NCI-H1092 treated with DMSO at 0.1 percent for 48 hours (cell line): ENCODE measurements around the gene LARP4.
"Not testable (repeated sequence)": the region's sequence is repeated elsewhere in the genome, so short reads cannot be mapped to it uniquely, and the experiment has no call there.

ENCODE experiments used
- DNase-seq: peaks from one replicate; lab custom pipeline; 2025; lab: John Stamatoyannopoulos, UW

The LARP4 gene

GRCh38 chr12:50400638-50401499 lies at the start of gene LARP4:
TSS of gene LARP4 (plus strand) at chr12:50400885. CDS start at chr12:50401011, 126 bp downstream.
- DNase-seq: peak; percentile 93

DNA sequence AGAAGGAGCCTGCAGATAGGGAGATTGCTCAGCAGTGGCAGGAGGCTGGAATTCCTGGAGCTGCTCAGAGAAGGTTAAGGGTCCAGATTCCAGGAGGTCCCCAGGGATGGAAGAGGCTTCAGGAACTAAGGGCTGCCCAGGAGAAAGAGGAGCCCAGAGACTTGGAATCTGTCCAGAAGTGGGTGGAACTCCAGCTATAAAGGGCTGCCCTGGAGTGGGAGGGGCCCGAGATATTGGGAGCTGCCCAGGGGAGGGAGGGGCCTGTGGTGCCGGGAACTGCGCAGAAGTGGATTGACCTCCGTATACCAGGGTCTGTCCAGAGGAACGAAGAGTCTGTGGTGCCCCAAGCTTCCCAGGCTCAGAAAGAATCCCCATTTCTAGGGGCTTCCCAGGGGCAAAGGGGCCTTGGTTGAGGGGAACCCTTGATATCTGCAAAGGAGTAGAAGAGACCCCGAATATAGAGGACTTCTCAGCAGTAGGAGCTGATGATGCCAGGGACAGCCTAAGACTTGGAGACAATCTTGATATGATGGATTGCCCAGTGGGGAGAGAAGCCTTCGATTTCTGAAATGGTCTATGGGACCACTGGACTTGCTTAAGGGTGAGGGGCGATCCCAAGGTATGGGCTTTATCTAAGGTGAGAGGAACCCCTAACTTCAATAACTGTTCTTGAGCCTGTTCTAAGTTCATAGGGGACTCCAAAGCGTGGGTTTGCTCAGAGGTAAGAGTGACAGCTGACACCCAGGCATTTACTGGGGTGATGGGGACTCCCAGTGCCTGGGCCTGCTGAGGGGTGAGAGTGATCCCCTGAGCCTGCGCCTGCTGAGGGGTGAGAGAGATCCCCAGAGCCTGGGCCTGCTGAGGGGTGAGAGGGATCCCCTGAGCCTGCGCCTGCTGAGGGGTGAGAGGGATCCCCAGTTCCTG lies 49.3 kb upstream of the LARP4 start:
- DNase-seq: no peak

DNA sequence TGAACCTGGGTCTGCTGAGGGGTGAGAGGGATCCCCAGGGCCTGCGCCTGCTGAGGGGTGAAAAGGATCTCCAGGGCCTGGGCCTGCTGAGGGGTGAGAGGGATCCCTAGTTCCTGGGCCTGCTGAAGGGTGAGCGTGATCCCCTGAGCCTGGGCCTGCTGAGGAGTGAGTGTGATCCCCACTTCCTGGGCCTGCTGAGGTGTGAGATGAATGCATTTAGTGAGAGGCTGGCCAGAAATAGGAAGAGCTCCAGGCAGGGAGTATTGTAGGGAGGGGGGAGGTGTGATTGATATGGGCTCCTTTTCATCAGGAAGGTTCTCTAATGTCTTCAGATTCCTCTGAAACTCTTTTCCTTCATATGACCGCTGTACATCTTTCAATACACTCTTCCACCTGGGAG lies 47.3 kb upstream of the LARP4 start:
- DNase-seq: no peak

GRCh38 chr12:50353869-50354593 lies 46.7 kb upstream of the LARP4 start:
- DNase-seq: no peak

GRCh38 chr12:50354908-50355307 lies 45.8 kb upstream of the LARP4 start:
- no peak for DNase-seq

- DNase-seq: no peak
Observed at GRCh38 chr12:50355365-50355764, 45.3 kb upstream of the LARP4 start.

DNA sequence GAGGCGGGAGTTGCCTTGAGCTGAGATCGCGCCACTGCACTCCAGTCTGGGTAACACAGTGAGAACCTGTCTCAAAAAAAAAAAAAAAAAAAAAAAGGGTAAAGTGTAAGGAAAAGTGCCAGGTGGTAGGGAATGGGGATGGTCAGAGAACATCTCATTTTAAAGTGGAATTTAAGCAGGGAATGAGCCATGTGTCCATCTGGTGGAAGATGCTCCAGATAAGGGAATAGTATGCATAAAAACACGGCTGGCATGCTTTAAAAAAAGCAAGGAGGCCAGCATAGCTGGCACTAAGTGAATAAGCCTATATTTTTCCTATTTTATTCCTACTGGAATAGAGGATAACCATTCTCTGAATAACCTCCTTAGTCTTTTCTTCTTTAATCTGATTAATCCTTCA lies 38.0 kb upstream of the LARP4 start:
- DNase-seq: no peak

- DNase-seq: no peak
Observed at GRCh38 chr12:50363141-50363540, 37.5 kb upstream of the LARP4 start.

DNA sequence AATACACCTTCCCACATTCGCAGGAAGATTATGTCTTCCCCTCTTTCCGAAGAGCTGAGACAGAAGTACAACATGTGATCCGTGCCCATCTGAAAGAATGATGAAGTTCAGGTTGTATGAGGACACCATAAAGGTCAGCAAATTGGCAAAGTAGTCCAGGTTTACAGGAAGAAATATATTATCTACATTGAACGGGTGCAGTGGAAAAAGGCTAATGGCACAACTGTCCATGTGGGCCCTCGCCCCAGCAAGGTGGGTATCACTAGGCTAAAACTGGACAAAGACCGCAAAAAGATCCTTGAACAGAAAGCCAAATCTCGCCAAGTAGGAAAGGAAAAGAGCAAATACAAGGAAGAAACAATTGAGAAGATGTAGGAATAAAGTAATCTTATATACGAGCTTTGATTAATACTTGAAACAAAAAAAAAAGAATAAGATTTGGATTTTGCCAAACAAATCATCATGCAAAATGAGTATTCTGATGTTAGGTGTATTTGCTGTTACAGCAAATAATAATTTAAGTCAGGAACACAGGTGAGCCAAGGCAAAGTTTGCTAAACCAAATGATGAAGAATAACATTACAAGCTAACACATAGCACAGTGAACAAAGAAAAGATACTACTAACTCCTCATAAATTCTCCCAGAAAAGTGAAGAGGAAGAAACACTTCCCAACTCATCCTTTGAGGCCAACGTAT lies 34.8 kb upstream of the LARP4 start:
- DNase-seq: no peak

GRCh38 chr12:50370672-50371071 lies 30.0 kb upstream of the LARP4 start:
- not testable (repeated sequence) for DNase-seq

- DNase-seq: no peak
Observed at GRCh38 chr12:50375802-50376201, 24.9 kb upstream of the LARP4 start.

DNA sequence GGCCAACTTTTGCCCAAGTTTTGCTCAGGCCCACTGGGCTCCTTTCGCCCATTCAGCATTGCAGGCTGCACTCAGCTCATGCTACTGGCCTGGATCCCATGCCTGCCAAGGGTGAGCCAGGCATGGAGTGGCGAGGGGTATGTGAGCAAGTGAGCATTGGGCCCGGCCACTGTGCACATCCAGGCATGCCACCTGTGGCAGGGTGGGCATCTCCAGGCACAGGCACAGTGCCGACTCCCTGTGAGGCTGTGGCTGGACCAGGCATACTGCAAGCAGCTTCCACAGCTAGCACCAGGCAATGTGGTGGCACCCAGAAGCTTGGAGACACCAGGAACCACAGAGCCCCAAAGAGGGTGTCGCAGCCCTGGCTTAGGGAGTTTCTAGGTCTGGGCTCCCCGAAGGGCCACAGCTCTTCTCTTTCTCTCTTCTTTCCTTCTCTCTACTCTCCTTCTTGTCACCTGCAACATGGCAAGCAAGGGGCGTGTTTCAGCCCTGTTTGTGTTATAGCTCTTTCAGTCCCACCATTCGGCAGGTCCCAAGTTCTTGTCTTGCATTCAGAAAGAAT lies 19.8 kb upstream of the LARP4 start:
- DNase-seq: no peak

DNA sequence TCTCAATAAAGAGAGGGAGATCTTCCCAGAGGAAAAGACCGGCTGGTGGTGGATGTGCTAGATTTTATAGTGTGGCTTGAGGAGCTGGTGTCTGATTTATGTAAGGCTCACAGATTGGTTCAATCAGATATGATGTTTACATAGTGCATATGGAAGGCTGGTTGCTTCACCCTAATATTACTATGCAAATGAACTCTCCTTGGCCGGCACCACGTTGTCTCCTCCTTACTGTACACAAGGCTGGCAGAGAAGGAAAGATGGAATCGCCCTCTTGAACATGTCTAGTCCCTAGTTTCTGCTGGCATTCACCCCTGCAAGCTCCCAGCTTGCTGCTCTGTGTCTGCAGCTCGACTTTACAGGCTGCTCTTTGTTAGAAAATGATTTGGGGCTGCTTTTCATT lies 13.2 kb upstream of the LARP4 start:
- no peak for DNase-seq

GRCh38 chr12:50387972-50388478 lies 12.7 kb upstream of the LARP4 start:
- DNase-seq: no peak

DNA sequence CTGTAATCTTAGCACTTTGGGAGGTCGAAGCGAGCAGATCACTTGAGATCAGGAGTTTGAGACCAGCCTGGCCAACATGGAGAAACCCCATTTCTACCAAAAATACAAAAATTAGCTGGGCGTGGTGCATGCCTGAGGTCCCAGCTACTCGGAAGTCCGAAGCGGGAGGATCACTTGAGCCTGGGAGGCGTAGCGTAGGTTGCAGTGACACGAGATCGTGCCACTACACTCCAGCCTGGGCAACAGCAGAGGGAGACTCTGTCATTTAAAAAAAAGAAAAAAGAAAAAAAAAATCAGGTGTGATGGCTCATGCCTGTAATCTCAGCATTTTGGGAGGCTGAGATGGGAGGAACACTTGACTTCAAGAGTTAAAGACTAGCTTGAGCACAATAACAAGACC lies 11.9 kb upstream of the LARP4 start:
- DNase-seq: not testable (repeated sequence)

DNA sequence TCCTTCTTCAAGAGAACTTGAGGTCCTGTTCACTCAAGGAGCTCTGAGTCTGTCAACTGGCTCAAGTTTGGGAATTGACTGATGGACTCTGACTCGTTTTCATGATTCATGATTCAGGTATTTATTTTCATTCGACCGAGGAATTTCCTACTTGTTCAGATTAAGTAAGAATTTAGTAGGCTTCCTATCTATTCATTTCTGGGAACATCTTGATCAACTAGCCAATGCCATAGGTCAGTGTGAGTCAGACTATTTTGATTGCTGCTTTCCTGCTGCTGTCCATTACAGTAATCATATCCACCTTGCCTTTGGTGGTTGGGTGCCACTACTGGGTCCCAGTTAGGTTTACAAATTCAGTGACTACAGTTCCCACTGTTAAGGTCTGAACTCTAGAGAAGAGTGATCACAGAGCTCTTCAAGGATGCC lies 10.4 kb upstream of the LARP4 start:
- DNase-seq: no peak

- no peak for DNase-seq
Observed at GRCh38 chr12:50394469-50395029, 6.1 kb upstream of the LARP4 start.

DNA sequence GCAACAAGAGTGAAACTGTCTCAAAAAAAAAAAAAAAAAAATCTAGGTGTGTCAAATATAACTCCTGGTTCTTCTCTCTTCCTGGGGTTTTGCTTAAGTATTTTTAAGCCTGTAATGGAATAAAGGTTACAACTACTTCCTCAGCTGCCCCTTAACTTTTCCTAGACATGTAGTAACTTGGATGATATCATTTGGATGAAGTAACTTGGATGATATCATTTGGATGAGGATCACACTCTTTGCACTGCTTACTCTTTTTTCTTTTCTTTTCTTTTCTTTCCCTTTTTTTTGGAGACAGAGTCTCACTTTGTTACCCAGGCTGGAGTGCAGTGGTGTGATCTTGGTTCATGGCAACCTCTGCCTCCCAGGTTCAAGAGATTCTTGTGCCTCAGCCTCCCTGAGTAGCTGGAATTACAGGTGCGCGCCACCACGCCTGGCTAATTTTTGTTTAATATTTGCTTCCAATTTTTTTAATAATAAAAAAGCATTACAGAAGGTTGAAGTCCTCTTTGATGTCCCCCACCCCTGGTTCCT lies 3.5 kb upstream of the LARP4 start:
- DNase-seq: no peak

DNA sequence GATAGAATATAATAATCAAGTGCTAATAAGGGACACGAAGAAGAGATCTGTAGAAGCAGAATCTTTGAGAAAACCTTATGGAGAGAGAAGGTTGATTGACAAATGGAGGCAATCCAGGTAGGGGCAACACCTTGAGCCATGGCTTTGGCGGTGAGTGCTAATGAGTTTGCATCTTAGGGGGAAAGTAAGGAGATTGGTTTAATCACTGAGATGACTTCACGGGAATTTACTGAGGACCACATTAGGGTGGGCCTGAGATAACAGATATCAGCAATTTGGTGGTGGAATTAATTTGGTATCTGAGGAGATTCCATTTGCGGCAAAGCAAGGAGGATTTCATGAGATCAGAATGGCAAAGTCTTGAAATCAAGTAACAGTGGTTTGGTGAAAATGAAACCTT lies 1.8 kb upstream of the LARP4 start:
- no peak for DNase-seq

- DNase-seq: no peak
Observed at GRCh38 chr12:50400104-50400637, 514 bp upstream of the LARP4 start.
